GM12878 (cell line): ENCODE results near the gene ZDHHC7. TPM values are rescaled to one million over a fixed set of nuclear protein-coding genes. Genes with fewer than 3 reads are reported as not detected.

Experiments used
- BCL11A ChIP-seq: IDR thresholded peaks from 2 replicates; pipeline ENCODE4 v1.6.1; 2011; ENCODE audit warnings: low read depth, low read length
- E4F1 ChIP-seq: fragments of 450-650 bp; IDR thresholded peaks from 2 replicates; pipeline ENCODE4 v1.6.1; 2018; ENCODE audit warnings: borderline replicate concordance, mild to moderate bottlenecking; ENCODE audit not compliant: partially characterized antibody
- GATAD2B ChIP-seq: fragments of 450-650 bp; conservative IDR thresholded peaks from 2 replicates; pipeline ENCODE4 v1.6.1; 2017; ENCODE audit warnings: low read depth, mild to moderate bottlenecking, moderate library complexity
- KDM1A ChIP-seq: fragments of 200-600 bp; sonication (generic); IDR thresholded peaks from 2 replicates; pipeline ENCODE4 v1.6.1; 2016; ENCODE audit warnings: borderline replicate concordance
- MTA2 ChIP-seq: fragments of 450-650 bp; IDR thresholded peaks from 2 replicates; pipeline ENCODE4 v1.6.1; 2016; ENCODE audit warnings: low read depth, mild to moderate bottlenecking, moderate library complexity
- NR2C2 ChIP-seq: IDR thresholded peaks from 2 replicates; pipeline ENCODE4 v1.6.1; 2011; ENCODE audit warnings: borderline replicate concordance, low read depth; ENCODE audit not compliant: control insufficient read depth, insufficient read length
- POLR2AphosphoS2 ChIP-seq: IDR thresholded peaks from 2 replicates; pipeline ENCODE4 v1.6.1; 2011; ENCODE audit warnings: low read depth, mild to moderate bottlenecking, low read length, improper control_type of control experiment, moderate library complexity
- REST ChIP-seq: IDR thresholded peaks from 2 replicates; pipeline ENCODE4 v1.6.1; 2012; ENCODE audit warnings: mild to moderate bottlenecking, low read depth, low read length
- SKIL ChIP-seq: fragments of 450-650 bp; IDR thresholded peaks from 2 replicates; pipeline ENCODE4 v1.6.1; 2017; ENCODE audit warnings: mild to moderate bottlenecking, low read depth, inconsistent platforms; ENCODE audit not compliant: poor library complexity, severe bottlenecking
- SMAD5 ChIP-seq: IDR thresholded peaks from 2 replicates; pipeline ENCODE4 v1.6.1; 2016; ENCODE audit warnings: antibody characterized with exemption, low read depth
- TCF7 ChIP-seq: IDR thresholded peaks from 2 replicates; pipeline ENCODE4 v1.6.1; 2014; ENCODE audit warnings: antibody characterized with exemption, borderline replicate concordance
- YY1 ChIP-seq: IDR thresholded peaks from 2 replicates; pipeline ENCODE4 v1.6.1; 2011; ENCODE audit warnings: low read depth, mild to moderate bottlenecking, low read length
- ZBTB40 ChIP-seq: fragments of 450-650 bp; IDR thresholded peaks from 2 replicates; pipeline ENCODE4 v1.6.1; 2016; ENCODE audit warnings: mild to moderate bottlenecking, moderate library complexity, borderline replicate concordance
- polyA plus RNA-seq, 11 experiments: library from polyadenylated mRNA; depleted of rRNA in 4 of 11; unstranded in 6 of 11; stranded (reverse) in 5 of 11; fragments of >200 nt; fragmentation: Nextera tagmentation in 4 of 11; fragmentation: Illumina TruSeq in 1 of 11; extraction: Ambion mirVana in 4 of 11; extraction: Trizol in 1 of 11; gene quantifications; 1 replicate in 1 of 11; 2 replicates in 10 of 11; pipeline versions ENCODE4 v1.2.1 to v1.2.3, GENCODE V29; 2011 to 2016; ENCODE audit warnings: inconsistent platforms in 2 of 11, missing spikeins in 2 of 11, low read depth in 1 of 11
- total RNA-seq, 4 experiments: library from RNA; depleted of rRNA in 3 of 4; stranded (reverse); fragments of >200 nt in 3 of 4; fragmentation: Illumina TruSeq in 1 of 4; extraction: Trizol in 1 of 4; gene quantifications; 2 replicates each; pipeline versions ENCODE4 v1.2.1 to v1.2.3, GENCODE V29; 2013 to 2021

Gene ZDHHC7
- total and polyA plus RNA-seq, 10 of the 15 experiments (the other 5 are each of a cell fraction or from before 2014, with no cell fraction given) = 0.87 to 26.0 (median 20.0) TPM

- TF ChIP-seq ZBTB40 = no peak; the same call in 1 of the 2 replicates
- no peak for TF ChIP-seq REST
- no peak for TF ChIP-seq SMAD5
- no peak for TF ChIP-seq SKIL
- no peak for TF ChIP-seq BCL11A
- no peak for TF ChIP-seq KDM1A
- TF ChIP-seq E4F1 = no peak
- TF ChIP-seq NR2C2 = no peak
- TF ChIP-seq POLR2AphosphoS2 = peak; percentile 84; the same call in 1 of the 2 replicates
- no peak for TF ChIP-seq MTA2
- 0 out of 2 replicates have a peak, but pooled peaks have one; percentile 12 for TF ChIP-seq YY1
- TF ChIP-seq TCF7 = no peak
- peak; percentile 82 for TF ChIP-seq GATAD2B
Measured at GRCh38 chr16:85027349-85027957, 16.1 kb upstream of the ZDHHC7 start, which contains the start of gene KIAA0513 (continued).
